A549 (cell line): ENCODE results near the gene FCAMR. TPM values are rescaled to one million over a fixed set of nuclear protein-coding genes. Genes with fewer than 3 reads are reported as not detected.

Experiments used
- ATAC-seq, 2 experiments: fragments of 200-7000 bp in 1 of 2; fragments of >200 bp in 1 of 2; cut with Nextera tagmentation in 1 of 2; cut with Tn5 transposase in 1 of 2; 3 replicates each; pipeline versions ENCODE4 v1.8.0 to v1.9.1; 2018 to 2020; ENCODE audit warnings: mild to moderate bottlenecking in 1 of 2, moderate library complexity in 1 of 2
- CTCF ChIA-PET: fragments of 300-600 bp; sonication (Branson Sonifier 250); formaldehyde crosslinking; extraction: SDS; loops from one replicate; lab custom pipeline; 2021; ENCODE audit warnings: antibody characterized with exemption, inconsistent platforms; lab: Yijun Ruan, JAX
- POLR2A ChIA-PET: fragments of 350-600 bp; formaldehyde crosslinking; extraction: SDS; loops from one replicate; lab custom pipeline; 2021; ENCODE audit warnings: antibody characterized with exemption, inconsistent platforms; lab: Yijun Ruan, JAX
- DNase-seq, 2 experiments: peaks; one replicate each; pipeline versions ENCODE4 v3.0.0 to v3.0.0-alpha.2; 2011 to 2016; ENCODE audit warnings: low read depth in 1 of 2, low spot score in 1 of 2
- FAIRE-seq: peaks from 2 replicates; lab custom pipeline; 2011; peaks lifted over from hg19 to GRCh38; lab: Jason Lieb, UNC
- H3K27ac ChIP-seq, 2 experiments: fragments of >200 bp; sonication (Bioruptor Twin); formaldehyde crosslinking; 3 replicates each; pipeline ENCODE4 v1.5.1; 2016 to 2017
- H3K4me1 ChIP-seq: fragments of >200 bp; sonication (Bioruptor Twin); formaldehyde crosslinking; 3 replicates; pipeline ENCODE4 v1.6.1; 2016
- H3K4me2 ChIP-seq: fragments of >200 bp; sonication (Bioruptor Twin); formaldehyde crosslinking; 3 replicates; pipeline ENCODE4 v1.6.1; 2016
- H3K4me3 ChIP-seq: fragments of >200 bp; sonication (Bioruptor Twin); formaldehyde crosslinking; 3 replicates; pipeline ENCODE4 v1.5.1; 2016
- H3K9me3 ChIP-seq: fragments of >200 bp; sonication (Bioruptor Twin); formaldehyde crosslinking; 3 replicates; pipeline ENCODE4 v1.6.1; 2016
- BHLHE40 ChIP-seq: IDR thresholded peaks from 2 replicates; pipeline ENCODE4 v1.6.1; 2012; ENCODE audit warnings: low read depth, low read length, inconsistent platforms
- CEBPB ChIP-seq, 2 experiments: fragments of >200 bp in 1 of 2; sonication (Bioruptor Twin) in 1 of 2; formaldehyde crosslinking in 1 of 2; IDR thresholded peaks; 2 replicates each; pipeline ENCODE4 v1.6.1; 2012 to 2016
- EHMT2 ChIP-seq: fragments of 200-600 bp; sonication (generic); IDR thresholded peaks from 2 replicates; pipeline ENCODE4 v1.6.1; 2016; ENCODE audit warnings: antibody characterized with exemption, low read depth, mild to moderate bottlenecking, moderate library complexity
- ESRRA ChIP-seq: fragments of 150-350 bp; IDR thresholded peaks from 2 replicates; pipeline ENCODE4 v1.6.1; 2014; ENCODE audit warnings: mild to moderate bottlenecking, low read length, borderline replicate concordance
- FOSL2 ChIP-seq, 2 experiments: fragments of 450-650 bp in 1 of 2; fragments of >200 bp in 1 of 2; sonication (Bioruptor Twin) in 1 of 2; formaldehyde crosslinking; IDR thresholded peaks; 2 replicates each; pipeline versions ENCODE4 v1.5.0 to v1.6.1; 2016 to 2020; ENCODE audit warnings: mild to moderate bottlenecking in 1 of 2, moderate library complexity in 1 of 2
- GATA3 ChIP-seq: IDR thresholded peaks from 2 replicates; pipeline ENCODE4 v1.6.1; 2012; ENCODE audit warnings: borderline replicate concordance
- HOXA7 ChIP-seq: fragments of 250-450 bp; sonication (Bioruptor Pico); IDR thresholded peaks from 2 replicates; pipeline ENCODE4 v1.5.0; 2020; ENCODE audit warnings: mild to moderate bottlenecking, moderate library complexity
- HOXB13 ChIP-seq: fragments of 250-450 bp; sonication (Bioruptor Pico); IDR thresholded peaks from 2 replicates; pipeline ENCODE4 v1.5.0; 2020; ENCODE audit warnings: low read depth, mild to moderate bottlenecking, moderate library complexity
- JUNB ChIP-seq: fragments of >200 bp; sonication (Bioruptor Twin); formaldehyde crosslinking; IDR thresholded peaks from 2 replicates; pipeline ENCODE4 v1.6.1; 2016
- MAX ChIP-seq: IDR thresholded peaks from 2 replicates; pipeline ENCODE4 v1.6.1; 2012
- NFE2L2 ChIP-seq: fragments of 150-350 bp; conservative IDR thresholded peaks from 2 replicates; pipeline ENCODE4 v1.6.1; 2014; ENCODE audit warnings: low read length
- NPAS2 ChIP-seq: fragments of 250-450 bp; sonication (Bioruptor Pico); IDR thresholded peaks from 2 replicates; pipeline ENCODE4 v1.8.0; 2022; ENCODE audit warnings: mild to moderate bottlenecking, moderate library complexity, borderline replicate concordance
- NR3C1 ChIP-seq: fragments of >200 bp; sonication (Bioruptor Twin); formaldehyde crosslinking; IDR thresholded peaks from 3 replicates; pipeline ENCODE4 v1.6.1; 2017
- PBX3 ChIP-seq: IDR thresholded peaks from 2 replicates; pipeline ENCODE4 v1.6.1; 2012
- POLR2A ChIP-seq: IDR thresholded peaks from 2 replicates; pipeline ENCODE4 v1.6.1; 2012; ENCODE audit warnings: mild to moderate bottlenecking, low read length
- POLR2AphosphoS2 ChIP-seq: conservative IDR thresholded peaks from 2 replicates; pipeline ENCODE4 v1.6.1; 2012; ENCODE audit warnings: low read length, improper control_type of control experiment, inconsistent platforms
- RARB ChIP-seq: fragments of 250-450 bp; sonication (Bioruptor Pico); IDR thresholded peaks from 2 replicates; pipeline ENCODE4 v1.8.0; 2021; ENCODE audit warnings: mild to moderate bottlenecking, moderate library complexity
- RCOR1 ChIP-seq: fragments of 150-350 bp; IDR thresholded peaks from 2 replicates; pipeline ENCODE4 v1.6.1; 2014; ENCODE audit warnings: antibody characterized with exemption, low read length, low read depth
- SREBF2 ChIP-seq: fragments of 450-650 bp; IDR thresholded peaks from 2 replicates; pipeline ENCODE4 v1.6.1; 2014; ENCODE audit warnings: mild to moderate bottlenecking, moderate library complexity
- TP53 ChIP-seq: fragments of 250-450 bp; sonication (Bioruptor Pico); IDR thresholded peaks from 2 replicates; pipeline ENCODE4 v1.5.0; 2021; ENCODE audit warnings: mild to moderate bottlenecking, moderate library complexity
- ZSCAN20 ChIP-seq: fragments of 250-450 bp; sonication (Bioruptor Pico); IDR thresholded peaks from 2 replicates; pipeline ENCODE4 v1.8.0; 2022; ENCODE audit warnings: mild to moderate bottlenecking, moderate library complexity
- WGBS: methylation state at CpG from one replicate; pipeline ENCODE4 v1.1.6; 2017; ENCODE audit errors: missing lambda C conversion rate; 5-methylcytosine and 5-hydroxymethylcytosine counted together
- polyA plus RNA-seq, 4 experiments: library from polyadenylated mRNA; depleted of rRNA in 3 of 4; stranded (reverse); fragments of >200 nt; fragmentation: RNase III in 1 of 4; extraction: RNeasy Plus Mini Kit Qiagen cat#74134 plus additional on column Dnase treatment in 1 of 4; gene quantifications; 2 replicates in 3 of 4; 3 replicates in 1 of 4; pipeline ENCODE4 v1.2.3, GENCODE V29; 2011 to 2017
- TF ChIP-seq, protein P1 (sequence below): fragments of >200 bp; sonication (Bioruptor Twin); formaldehyde crosslinking; IDR thresholded peaks from 2 replicates; pipeline ENCODE4 v1.6.1; 2016
- TF ChIP-seq, protein P2 (sequence below): fragments of 200-600 bp; sonication (generic); IDR thresholded peaks from 2 replicates; pipeline ENCODE4 v1.6.1; 2016; ENCODE audit warnings: antibody characterized with exemption, mild to moderate bottlenecking, moderate library complexity
- TF ChIP-seq, protein P3 (sequence below): fragments of 250-450 bp; sonication (Bioruptor Pico); IDR thresholded peaks from 2 replicates; pipeline ENCODE4 v1.5.0; 2021; ENCODE audit warnings: mild to moderate bottlenecking, moderate library complexity, borderline replicate concordance

The FCAMR gene
- polyA plus RNA-seq, 2 of the 4 experiments (the other 2 are of a cell fraction) = not detected

DNA sequence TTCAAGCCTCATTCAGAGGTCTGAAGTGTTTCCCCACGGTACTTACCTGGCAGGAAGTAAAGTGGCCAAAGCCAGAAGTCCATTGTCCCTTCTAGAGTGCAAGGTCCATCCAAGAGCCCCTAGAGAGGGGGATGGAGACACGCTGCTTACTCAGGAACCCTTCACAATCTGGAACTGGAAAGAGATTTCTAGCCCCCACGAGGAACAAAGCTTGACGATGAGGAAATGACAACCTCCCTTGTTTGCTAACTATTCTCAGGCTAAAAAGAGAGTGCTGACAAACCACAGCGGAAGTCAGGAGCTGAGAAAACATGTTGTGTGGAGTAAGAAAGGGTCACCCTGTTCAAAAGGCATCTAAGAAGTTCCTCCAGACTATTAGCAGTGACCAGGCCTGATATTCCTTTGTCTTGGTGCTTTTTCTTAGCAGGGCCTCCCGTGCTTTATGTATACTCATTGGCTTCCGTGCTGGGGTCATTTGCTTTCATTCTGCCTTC is 48.4 kb downstream of the FCAMR start, which contains the start of gene FCMR:
Gene FCMR, minus strand, starts transcription at position 170 of the 494 bp plus-strand sequence. Its CDS starts 87 bp downstream, at position 83.
- no peaks in the 10 kb centered on the region for H3K9me3 ChIP-seq
- H3K4me1 ChIP-seq = peaks cover 2% of the 10 kb centered on the region
- H3K27ac ChIP-seq = no peak within 1 kb of the TSS
- H3K4me2 ChIP-seq = no peak within 1 kb of the TSS
- DNase-seq = no peak
- no peak within 1 kb of the TSS for H3K4me3 ChIP-seq
- CTCF ChIA-PET = interaction anchor here (0.6 to 3.0 kb wide), 11 partner anchors 10 to 309 kb away, joined by 3 to 27 read pairs (median 3); partner anchors contain the start of gene EIF2D
- no peak for ATAC-seq
- POLR2A ChIA-PET = no interaction called here
- TF ChIP-seq EHMT2 = no peak
- TF ChIP-seq, protein P1, sequence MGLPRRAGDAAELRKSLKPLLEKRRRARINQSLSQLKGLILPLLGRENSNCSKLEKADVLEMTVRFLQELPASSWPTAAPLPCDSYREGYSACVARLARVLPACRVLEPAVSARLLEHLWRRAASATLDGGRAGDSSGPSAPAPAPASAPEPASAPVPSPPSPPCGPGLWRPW = no peak
- TF ChIP-seq NR3C1 = no peak
- no peak for TF ChIP-seq MAX
- TF ChIP-seq ESRRA = no peak
- TF ChIP-seq HOXB13 (CRISPR knock-in tag) = no peak
- TF ChIP-seq FOSL2 (IDR thresholded peaks at IDR 0.05) = no peak
- no peak for TF ChIP-seq FOSL2 (CRISPR knock-in tag; IDR thresholded peaks at IDR 0.05)
- no peak for TF ChIP-seq TP53 (CRISPR knock-in tag)
- TF ChIP-seq RARB (CRISPR knock-in tag) = no peak
- no peak for TF ChIP-seq SREBF2
- no peak for TF ChIP-seq PBX3
- no peak for TF ChIP-seq GATA3
- no peak for FAIRE-seq
- 61% methylated on average over 7 of the region's 7 CpGs for WGBS

- no peaks in the 10 kb centered on the region for H3K9me3 ChIP-seq
- WGBS = 66% methylated on average over 3 of the region's 3 CpGs
- H3K4me1 ChIP-seq = no peaks in the 10 kb centered on the region
- ChIA-PET CTCF (interaction anchor here (1.4 to 9.4 kb wide), 7 partner anchors 9 to 283 kb away, joined by 3 to 108 read pairs (median 6); partner anchors contain the start of gene DYRK3), POLR2A (interaction anchor here (1.2 kb wide), 1 partner anchor 283 kb away, joined by 3 read pairs; the partner anchor contains the start of gene DYRK3)
- no peak for TF ChIP-seq SREBF2
- no peak for ATAC-seq
- DNase-seq = no peak
- no peak for FAIRE-seq
- no peak overlapping the region for H3K4me2 ChIP-seq
- H3K4me3 ChIP-seq = no peak overlapping the region
- no peak overlapping the region for H3K27ac ChIP-seq
Observed at GRCh38 chr1:206918076-206918475, 52.2 kb downstream of the FCAMR start.

DNA sequence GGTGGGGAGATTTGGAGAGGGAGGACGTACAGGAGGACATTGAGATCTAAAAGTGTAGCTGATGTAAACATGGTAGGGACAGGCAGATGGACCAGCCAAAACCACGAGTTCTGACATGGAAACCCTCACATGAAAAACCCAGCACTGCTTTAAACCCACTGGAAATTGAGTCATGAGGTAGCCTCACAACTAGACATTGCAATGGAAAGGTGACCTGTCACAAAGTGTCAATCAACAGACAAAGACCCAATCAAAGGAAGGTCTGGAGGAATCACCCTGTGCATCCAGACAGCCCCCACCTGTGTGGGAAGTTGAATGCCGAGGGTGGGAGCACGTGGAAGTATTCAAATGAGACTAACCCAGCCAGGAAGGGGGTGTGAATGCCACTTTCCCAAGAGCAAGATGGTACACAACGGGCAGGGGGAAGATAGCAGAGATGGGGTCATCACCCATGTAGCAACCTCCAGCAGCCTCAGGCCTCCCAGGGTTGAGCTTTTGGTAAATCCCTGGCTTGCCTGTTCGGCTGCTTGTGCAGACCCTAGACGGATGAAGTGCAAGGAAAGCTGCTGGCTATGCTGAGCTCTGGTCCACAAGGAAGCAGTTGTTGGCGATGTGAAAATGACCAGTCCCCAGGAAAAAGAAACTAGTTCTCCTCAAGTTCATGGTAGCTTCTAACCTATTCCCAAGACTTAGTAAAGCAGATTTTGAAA is 54.1 kb downstream of the FCAMR start:
- Histone ChIP-seq H3K4me1 (no peaks in the 10 kb centered on the region), H3K4me3 (no peak overlapping the region), H3K4me2 (no peak overlapping the region), H3K27ac (no peak overlapping the region), H3K9me3 (no peaks in the 10 kb centered on the region)
- DNase-seq (no peak), ATAC-seq (no peak), FAIRE-seq (no peak)
- WGBS = 62% methylated on average over 8 of the region's 8 CpGs
- ChIA-PET CTCF (interaction anchor here (0.9 to 9.4 kb wide), 7 partner anchors 16 to 333 kb away, joined by 3 to 123 read pairs (median 6); no protein-coding TSS in a partner anchor), POLR2A (no interaction called here)
- no peak for TF ChIP-seq RCOR1
- TF ChIP-seq, protein P2, sequence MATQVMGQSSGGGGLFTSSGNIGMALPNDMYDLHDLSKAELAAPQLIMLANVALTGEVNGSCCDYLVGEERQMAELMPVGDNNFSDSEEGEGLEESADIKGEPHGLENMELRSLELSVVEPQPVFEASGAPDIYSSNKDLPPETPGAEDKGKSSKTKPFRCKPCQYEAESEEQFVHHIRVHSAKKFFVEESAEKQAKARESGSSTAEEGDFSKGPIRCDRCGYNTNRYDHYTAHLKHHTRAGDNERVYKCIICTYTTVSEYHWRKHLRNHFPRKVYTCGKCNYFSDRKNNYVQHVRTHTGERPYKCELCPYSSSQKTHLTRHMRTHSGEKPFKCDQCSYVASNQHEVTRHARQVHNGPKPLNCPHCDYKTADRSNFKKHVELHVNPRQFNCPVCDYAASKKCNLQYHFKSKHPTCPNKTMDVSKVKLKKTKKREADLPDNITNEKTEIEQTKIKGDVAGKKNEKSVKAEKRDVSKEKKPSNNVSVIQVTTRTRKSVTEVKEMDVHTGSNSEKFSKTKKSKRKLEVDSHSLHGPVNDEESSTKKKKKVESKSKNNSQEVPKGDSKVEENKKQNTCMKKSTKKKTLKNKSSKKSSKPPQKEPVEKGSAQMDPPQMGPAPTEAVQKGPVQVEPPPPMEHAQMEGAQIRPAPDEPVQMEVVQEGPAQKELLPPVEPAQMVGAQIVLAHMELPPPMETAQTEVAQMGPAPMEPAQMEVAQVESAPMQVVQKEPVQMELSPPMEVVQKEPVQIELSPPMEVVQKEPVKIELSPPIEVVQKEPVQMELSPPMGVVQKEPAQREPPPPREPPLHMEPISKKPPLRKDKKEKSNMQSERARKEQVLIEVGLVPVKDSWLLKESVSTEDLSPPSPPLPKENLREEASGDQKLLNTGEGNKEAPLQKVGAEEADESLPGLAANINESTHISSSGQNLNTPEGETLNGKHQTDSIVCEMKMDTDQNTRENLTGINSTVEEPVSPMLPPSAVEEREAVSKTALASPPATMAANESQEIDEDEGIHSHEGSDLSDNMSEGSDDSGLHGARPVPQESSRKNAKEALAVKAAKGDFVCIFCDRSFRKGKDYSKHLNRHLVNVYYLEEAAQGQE = no peak
- TF ChIP-seq NPAS2 (CRISPR knock-in tag) = no peak
- no peak for TF ChIP-seq RARB (CRISPR knock-in tag)
- no peak for TF ChIP-seq BHLHE40
- TF ChIP-seq POLR2A = no peak
- no peak for TF ChIP-seq HOXA7 (CRISPR knock-in tag)
- TF ChIP-seq NFE2L2 = no peak
- TF ChIP-seq PBX3 = no peak
- no peak for TF ChIP-seq SREBF2
- TF ChIP-seq ZSCAN20 (CRISPR knock-in tag) = no peak
- TF ChIP-seq CEBPB (IDR thresholded peaks at IDR 0.05) = no peak
- TF ChIP-seq JUNB = no peak
- no peak for TF ChIP-seq POLR2AphosphoS2
- TF ChIP-seq FOSL2 (IDR thresholded peaks at IDR 0.05) = no peak
- TF ChIP-seq FOSL2 (CRISPR knock-in tag; IDR thresholded peaks at IDR 0.05) = no peak
- TF ChIP-seq, protein P3, sequence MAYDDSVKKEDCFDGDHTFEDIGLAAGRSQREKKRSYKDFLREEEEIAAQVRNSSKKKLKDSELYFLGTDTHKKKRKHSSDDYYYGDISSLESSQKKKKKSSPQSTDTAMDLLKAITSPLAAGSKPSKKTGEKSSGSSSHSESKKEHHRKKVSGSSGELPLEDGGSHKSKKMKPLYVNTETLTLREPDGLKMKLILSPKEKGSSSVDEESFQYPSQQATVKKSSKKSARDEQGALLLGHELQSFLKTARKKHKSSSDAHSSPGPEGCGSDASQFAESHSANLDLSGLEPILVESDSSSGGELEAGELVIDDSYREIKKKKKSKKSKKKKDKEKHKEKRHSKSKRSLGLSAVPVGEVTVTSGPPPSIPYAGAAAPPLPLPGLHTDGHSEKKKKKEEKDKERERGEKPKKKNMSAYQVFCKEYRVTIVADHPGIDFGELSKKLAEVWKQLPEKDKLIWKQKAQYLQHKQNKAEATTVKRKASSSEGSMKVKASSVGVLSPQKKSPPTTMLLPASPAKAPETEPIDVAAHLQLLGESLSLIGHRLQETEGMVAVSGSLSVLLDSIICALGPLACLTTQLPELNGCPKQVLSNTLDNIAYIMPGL (CRISPR knock-in tag) = no peak
